ENCODE measurements around the gene DCD. TPM values are rescaled to one million over a fixed set of nuclear protein-coding genes. Genes with fewer than 3 reads are reported as not detected.
A peak's percentile ranks its signal among the peaks of the same experiment; 100 is the strongest.

The DCD gene
- total RNA-seq, 1 experiment from 2014 or later = not detected

DNA sequence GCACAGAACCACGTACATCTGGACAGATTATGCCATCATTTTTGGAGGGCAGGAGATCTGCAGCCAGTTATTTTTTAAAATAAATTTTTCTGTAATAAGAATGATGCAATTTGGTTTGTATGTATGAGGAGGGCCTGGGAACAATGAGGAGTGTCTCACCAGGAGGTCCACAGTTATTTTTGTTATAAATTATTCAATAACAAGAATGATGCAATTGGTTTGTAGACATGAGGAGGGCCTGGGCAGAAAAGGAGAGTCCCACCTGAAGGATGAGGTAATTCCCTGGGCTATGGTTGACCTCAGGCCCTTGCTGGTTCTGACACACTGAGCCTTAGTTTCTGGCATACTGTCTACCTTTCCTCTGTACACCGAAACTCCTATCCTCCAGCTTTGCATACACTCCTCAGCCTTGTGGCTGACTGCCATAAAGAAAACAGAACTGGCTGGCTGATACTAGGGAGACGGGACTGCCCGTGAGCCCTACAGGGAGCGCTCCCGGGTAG, 9.0 kb upstream of the DCD start:
- peak; percentile 42 for DNase-seq (ENCODE audit: low spot score)
- CTCF ChIA-PET = interaction anchor here (0.5 kb wide), 1 partner anchor 52 kb away, joined by 5 read pairs; no protein-coding TSS in a partner anchor
- no TSS peak for BruUV-seq (replicated peaks)

DNA sequence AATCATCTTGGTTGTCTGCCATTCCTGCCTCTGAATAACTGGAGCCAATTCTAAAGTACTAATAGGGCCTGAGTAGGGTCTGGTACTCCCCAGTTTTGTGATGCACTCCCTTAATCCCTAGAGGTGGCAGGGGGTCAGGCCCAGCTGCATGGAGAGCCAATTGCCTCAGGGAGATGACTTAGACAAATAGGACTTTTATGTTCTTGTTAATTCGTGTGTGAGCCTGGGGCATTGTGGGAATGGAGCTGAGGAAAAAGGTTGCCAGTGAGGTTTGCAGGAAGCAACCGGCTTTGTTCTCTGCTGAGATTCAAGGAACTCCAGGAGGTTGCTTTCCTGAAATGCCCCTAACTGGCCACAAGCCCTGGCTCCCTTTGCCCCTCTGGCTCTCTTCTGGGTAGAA, 6.8 kb upstream of the DCD start:
- ChIA-PET POLR2A (ENCODE audit: low non-redundant PET) (no interaction called here), CTCF (no interaction called here)
- no peaks in the 10 kb centered on the region for H3K27me3 ChIP-seq (replicated peaks; ENCODE audit: insufficient read depth, low read depth, low read length, poor library complexity)
- no peak overlapping the region for H3K4me3 ChIP-seq (ENCODE audit: low read depth, low read length, poor library complexity, severe bottlenecking)
- no peaks in the 10 kb centered on the region for H3K36me3 ChIP-seq (ENCODE audit: insufficient read depth, low read length, poor library complexity, severe bottlenecking)
- intact Hi-C loops (cut with micrococcal nuclease; ENCODE audit: unreplicated experiment) = loop anchor here (5.0 kb wide), 1 partner anchor 37 kb away; no protein-coding TSS in a partner anchor
- no peaks in the 10 kb centered on the region for H3K9me3 ChIP-seq (ENCODE audit: low read depth, low read length, poor library complexity, severe bottlenecking)
- H3K4me1 ChIP-seq (ENCODE audit: insufficient read depth, low read length, poor library complexity, severe bottlenecking) = peaks cover 19% of the 10 kb centered on the region
- DNase-seq (ENCODE audit: low spot score) = no peak
- no peak for TF ChIP-seq EZH2 (IDR thresholded peaks at IDR 0.05; ENCODE audit: borderline replicate concordance, low read depth, low read length, poor library complexity, severe bottlenecking)
- TF ChIP-seq, protein P1, sequence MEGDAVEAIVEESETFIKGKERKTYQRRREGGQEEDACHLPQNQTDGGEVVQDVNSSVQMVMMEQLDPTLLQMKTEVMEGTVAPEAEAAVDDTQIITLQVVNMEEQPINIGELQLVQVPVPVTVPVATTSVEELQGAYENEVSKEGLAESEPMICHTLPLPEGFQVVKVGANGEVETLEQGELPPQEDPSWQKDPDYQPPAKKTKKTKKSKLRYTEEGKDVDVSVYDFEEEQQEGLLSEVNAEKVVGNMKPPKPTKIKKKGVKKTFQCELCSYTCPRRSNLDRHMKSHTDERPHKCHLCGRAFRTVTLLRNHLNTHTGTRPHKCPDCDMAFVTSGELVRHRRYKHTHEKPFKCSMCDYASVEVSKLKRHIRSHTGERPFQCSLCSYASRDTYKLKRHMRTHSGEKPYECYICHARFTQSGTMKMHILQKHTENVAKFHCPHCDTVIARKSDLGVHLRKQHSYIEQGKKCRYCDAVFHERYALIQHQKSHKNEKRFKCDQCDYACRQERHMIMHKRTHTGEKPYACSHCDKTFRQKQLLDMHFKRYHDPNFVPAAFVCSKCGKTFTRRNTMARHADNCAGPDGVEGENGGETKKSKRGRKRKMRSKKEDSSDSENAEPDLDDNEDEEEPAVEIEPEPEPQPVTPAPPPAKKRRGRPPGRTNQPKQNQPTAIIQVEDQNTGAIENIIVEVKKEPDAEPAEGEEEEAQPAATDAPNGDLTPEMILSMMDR (conservative IDR thresholded peaks at IDR 0.05; ENCODE audit: low read depth, low read length) = no peak
- no peak overlapping the region for H3K27ac ChIP-seq (ENCODE audit: low read depth, low read length, poor library complexity, severe bottlenecking)
- no TSS peak for BruUV-seq (replicated peaks)

More for the DNA sequence above, 9.0 kb upstream of the DCD start:
- POLR2A ChIA-PET (ENCODE audit: low non-redundant PET) = no interaction called here
- no peak for TF ChIP-seq EZH2 (IDR thresholded peaks at IDR 0.05; ENCODE audit: borderline replicate concordance, low read depth, low read length, poor library complexity, severe bottlenecking)
- TF ChIP-seq, protein P1 (conservative IDR thresholded peaks at IDR 0.05; ENCODE audit: low read depth, low read length) = no peak
- Histone ChIP-seq H3K27ac (ENCODE audit: low read depth, low read length, poor library complexity, severe bottlenecking) (peak overlapping the region; percentile 74), H3K27me3 (replicated peaks; ENCODE audit: insufficient read depth, low read depth, low read length, poor library complexity) (no peaks in the 10 kb centered on the region), H3K4me3 (ENCODE audit: low read depth, low read length, poor library complexity, severe bottlenecking) (no peak overlapping the region), H3K4me1 (ENCODE audit: insufficient read depth, low read length, poor library complexity, severe bottlenecking) (peaks cover 19% of the 10 kb centered on the region), H3K36me3 (ENCODE audit: insufficient read depth, low read length, poor library complexity, severe bottlenecking) (no peaks in the 10 kb centered on the region), H3K9me3 (ENCODE audit: low read depth, low read length, poor library complexity, severe bottlenecking) (no peaks in the 10 kb centered on the region)
- intact Hi-C loops (cut with micrococcal nuclease; ENCODE audit: unreplicated experiment) = loop anchor here (5.0 kb wide), 1 partner anchor 35 kb away; no protein-coding TSS in a partner anchor

DNA sequence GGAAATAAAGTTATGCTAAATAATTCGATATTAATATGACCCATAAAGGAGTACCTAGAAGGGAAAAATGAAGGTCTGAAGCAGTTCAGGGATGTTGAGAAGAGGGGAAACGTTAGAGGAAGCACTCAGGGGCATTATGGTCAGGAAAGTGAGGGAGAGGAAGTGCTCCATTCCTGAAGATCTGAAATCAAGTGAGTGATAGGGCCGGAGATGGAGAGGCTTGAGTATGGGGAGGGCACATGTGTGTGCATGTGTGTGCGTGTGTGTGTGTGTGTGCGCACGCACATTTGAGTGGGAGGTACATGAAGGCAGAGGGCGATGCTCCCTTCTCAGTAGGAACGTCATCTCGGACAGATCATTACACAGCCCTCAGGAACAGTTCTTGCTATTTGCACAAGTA, 4.9 kb upstream of the DCD start:
- Histone ChIP-seq H3K9me3 (ENCODE audit: low read depth, low read length, poor library complexity, severe bottlenecking) (no peaks in the 10 kb centered on the region), H3K36me3 (ENCODE audit: insufficient read depth, low read length, poor library complexity, severe bottlenecking) (no peaks in the 10 kb centered on the region), H3K4me3 (ENCODE audit: low read depth, low read length, poor library complexity, severe bottlenecking) (no peak overlapping the region), H3K4me1 (ENCODE audit: insufficient read depth, low read length, poor library complexity, severe bottlenecking) (peaks cover 19% of the 10 kb centered on the region), H3K27ac (ENCODE audit: low read depth, low read length, poor library complexity, severe bottlenecking) (no peak overlapping the region), H3K27me3 (replicated peaks; ENCODE audit: insufficient read depth, low read depth, low read length, poor library complexity) (no peaks in the 10 kb centered on the region)
- BruUV-seq (replicated peaks) = no TSS peak
- intact Hi-C loops (cut with micrococcal nuclease; ENCODE audit: unreplicated experiment) = no loop called here
- no peak for TF ChIP-seq EZH2 (IDR thresholded peaks at IDR 0.05; ENCODE audit: borderline replicate concordance, low read depth, low read length, poor library complexity, severe bottlenecking)
- TF ChIP-seq, protein P1 (conservative IDR thresholded peaks at IDR 0.05; ENCODE audit: low read depth, low read length) = no peak
- CTCF ChIA-PET = no interaction called here
- no peak for DNase-seq (ENCODE audit: low spot score)
- POLR2A ChIA-PET (ENCODE audit: low non-redundant PET) = no interaction called here

Data from A673 (cell line).